Kidney (tissue), 14 donors: ENCODE measurements around the gene SIGMAR1. TPM values are rescaled to one million over a fixed set of nuclear protein-coding genes. Genes with fewer than 3 reads are reported as not detected.
A peak's percentile ranks its signal among the peaks of the same experiment; 100 is the strongest.

Source experiments
- DNase-seq, 5 donors: peaks; one replicate each; pipeline ENCODE4 v3.0.0-alpha.2; 2013 to 2020
- FAIRE-seq: peaks from 2 replicates; lab custom pipeline; 2012; peaks lifted over from hg19 to GRCh38; lab: Jason Lieb, UNC
- H3K27ac ChIP-seq, 2 donors: one replicate each; pipeline ENCODE4 v1.7.0; 2013; ENCODE audit warnings: low read depth in 2 of 2, low read length in 2 of 2, inconsistent platforms in 1 of 2
- H3K27me3 ChIP-seq: one replicate; pipeline ENCODE4 v1.7.1; 2013; ENCODE audit warnings: low read length, inconsistent platforms; ENCODE audit not compliant: control insufficient read depth, insufficient read depth
- H3K36me3 ChIP-seq, 3 donors: one replicate each; pipeline versions ENCODE4 v1.7.0 to v1.7.1; 2013; ENCODE audit warnings: low read length in 3 of 3, control low read depth in 1 of 3, inconsistent platforms in 1 of 3; ENCODE audit not compliant: insufficient read depth in 3 of 3, control insufficient read depth in 2 of 3
- H3K4me1 ChIP-seq, 3 donors: one replicate each; pipeline versions ENCODE4 v1.7.0 to v1.7.1; 2013; ENCODE audit warnings: low read length in 3 of 3, inconsistent platforms in 1 of 3, low read depth in 1 of 3; ENCODE audit not compliant: control insufficient read depth in 2 of 3, insufficient read depth in 2 of 3
- H3K4me3 ChIP-seq, 3 donors: one replicate each; pipeline versions ENCODE4 v1.7.0 to v1.8.1; 2013; ENCODE audit warnings: low read length in 3 of 3, control low read depth in 1 of 3, inconsistent platforms in 1 of 3
- H3K9ac ChIP-seq, 3 donors: one replicate each; pipeline versions ENCODE4 v1.7.0 to v1.7.1; 2013; ENCODE audit warnings: low read length in 3 of 3, control low read depth in 1 of 3, inconsistent platforms in 1 of 3
- H3K9me3 ChIP-seq, 3 donors: one replicate each; pipeline versions ENCODE4 v1.7.0 to v1.7.1; 2013; ENCODE audit warnings: low read length in 3 of 3, control low read depth in 1 of 3, inconsistent platforms in 1 of 3; ENCODE audit not compliant: control insufficient read depth in 2 of 3, insufficient read depth in 1 of 3
- intact Hi-C: fragments of 100-400 bp; cut with DNase I; formaldehyde crosslinking; loops from one replicate; pipeline ENCODE4 v1.11.1; 2022
- polyA plus RNA-seq: library from polyadenylated mRNA; stranded (reverse); fragments of 350-450 nt; fragmentation: Illumina TruSeq; extraction: RNeasy Lipid Tissue Mini Kit (QIAGEN cat#74804); gene quantifications from one replicate; pipeline ENCODE4 v1.2.3, GENCODE V29; 2014; ENCODE audit warnings: low read depth, low replicate concordance; ENCODE audit not compliant: insufficient read depth
- total RNA-seq: library from RNA; stranded (reverse); fragmentation: NEBNext Ultra II Directional; extraction: Animal tissue kit (Norgen Biotek cat#: 25700); gene quantifications from one replicate; pipeline ENCODE4 v1.2.1, GENCODE V29; 2021
- TF ChIP-seq, protein P1 (sequence below): IDR thresholded peaks from 3 replicates; pipeline ENCODE4 v1.5.1; 2012; ENCODE audit warnings: mild to moderate bottlenecking, moderate library complexity, borderline replicate concordance; ENCODE audit not compliant: insufficient read depth; ENCODE audit errors: extremely low read depth
- donor health status: control.
- donor health status: control.
- donor health status: control.
- donor health status: control.
- donor health status: control.
- donor health status: DM: yes; HTN: yes; CAD: no.
- donor health status: Normal renal cell carcinoma (clear cell type).

Gene SIGMAR1
- total and polyA plus RNA-seq, 2 donors from 2014 or later: 40.6 to 43.3 TPM

DNA sequence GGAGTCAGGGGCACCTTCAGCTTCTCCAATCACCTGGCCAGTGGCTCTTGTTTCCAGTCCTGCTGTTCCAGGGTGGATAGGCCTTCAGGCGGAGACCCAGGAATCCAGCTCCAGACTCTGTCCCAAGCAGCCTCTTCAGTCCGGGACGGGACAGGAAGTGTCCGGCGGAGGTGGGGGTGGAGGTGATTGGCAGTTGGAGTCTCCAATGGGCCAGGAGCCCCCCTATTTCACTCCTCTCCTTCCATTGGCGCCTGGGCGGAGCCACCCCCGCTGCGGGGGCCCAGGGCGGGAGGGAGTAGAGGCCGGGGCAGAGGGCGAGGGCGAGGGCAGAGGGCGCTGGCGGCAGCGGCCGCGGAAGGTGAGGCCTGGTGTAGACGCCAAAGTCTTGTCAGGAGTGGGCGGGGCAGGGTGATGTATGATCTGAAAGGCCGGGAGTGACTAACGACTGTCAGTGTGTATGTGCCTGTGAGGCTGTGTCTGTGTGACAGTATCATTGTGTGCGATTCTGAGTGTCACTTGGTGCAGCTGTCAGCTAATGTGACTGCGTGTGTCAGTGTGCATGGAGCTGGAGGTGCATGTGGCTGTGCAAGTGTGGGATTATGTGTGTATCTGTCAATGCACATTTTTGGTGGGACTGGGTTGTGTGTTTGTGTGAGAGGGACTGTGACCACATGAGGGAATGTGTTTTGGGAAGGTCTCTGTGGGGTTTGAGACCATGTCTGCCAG lies 14.5 kb upstream of the SIGMAR1 start, which contains the start of gene IL11RA:
Gene IL11RA (plus strand): TSS at position 310 of the 726 bp plus-strand sequence. CDS start 3,033 bp downstream, outside the sequence.
- Histone ChIP-seq H3K27ac (peak within 1 kb of the TSS; percentile 63 to 72), H3K27me3 (no peaks in the 10 kb centered on the region), H3K4me1 (peaks cover 19 to 44% (median 38%) of the 10 kb centered on the region in 3 donors), H3K4me3 (peak within 1 kb of the TSS; percentile 63 to 89 (median 77)), H3K36me3 (peaks cover 4 to 18% (median 5%) of the 10 kb centered on the region in 3 donors), H3K9ac (peak within 1 kb of the TSS in 2 of 3 donors; percentile 62 to 63), H3K9me3 (no peaks in the 10 kb centered on the region)
- DNase-seq (peak; percentile 79 to 95 (median 90)), FAIRE-seq (no peak)
- intact Hi-C loops: no loop called here
- TF ChIP-seq, protein P1, sequence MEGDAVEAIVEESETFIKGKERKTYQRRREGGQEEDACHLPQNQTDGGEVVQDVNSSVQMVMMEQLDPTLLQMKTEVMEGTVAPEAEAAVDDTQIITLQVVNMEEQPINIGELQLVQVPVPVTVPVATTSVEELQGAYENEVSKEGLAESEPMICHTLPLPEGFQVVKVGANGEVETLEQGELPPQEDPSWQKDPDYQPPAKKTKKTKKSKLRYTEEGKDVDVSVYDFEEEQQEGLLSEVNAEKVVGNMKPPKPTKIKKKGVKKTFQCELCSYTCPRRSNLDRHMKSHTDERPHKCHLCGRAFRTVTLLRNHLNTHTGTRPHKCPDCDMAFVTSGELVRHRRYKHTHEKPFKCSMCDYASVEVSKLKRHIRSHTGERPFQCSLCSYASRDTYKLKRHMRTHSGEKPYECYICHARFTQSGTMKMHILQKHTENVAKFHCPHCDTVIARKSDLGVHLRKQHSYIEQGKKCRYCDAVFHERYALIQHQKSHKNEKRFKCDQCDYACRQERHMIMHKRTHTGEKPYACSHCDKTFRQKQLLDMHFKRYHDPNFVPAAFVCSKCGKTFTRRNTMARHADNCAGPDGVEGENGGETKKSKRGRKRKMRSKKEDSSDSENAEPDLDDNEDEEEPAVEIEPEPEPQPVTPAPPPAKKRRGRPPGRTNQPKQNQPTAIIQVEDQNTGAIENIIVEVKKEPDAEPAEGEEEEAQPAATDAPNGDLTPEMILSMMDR: no peak

- intact Hi-C loops: no loop called here
- H3K27ac ChIP-seq: peak overlapping the region; percentile 63 to 72
- H3K9ac ChIP-seq: peak overlapping the region in 1 of 3 donors; percentile 63
- peaks cover 19 to 45% (median 38%) of the 10 kb centered on the region in 3 donors for H3K4me1 ChIP-seq
- DNase-seq (no peak), FAIRE-seq (no peak)
- peak overlapping the region; percentile 13 to 66 (median 63) for H3K4me3 ChIP-seq
- TF ChIP-seq, protein P1: no peak
- H3K27me3 ChIP-seq: no peaks in the 10 kb centered on the region
- peaks cover 4 to 18% (median 5%) of the 10 kb centered on the region in 3 donors for H3K36me3 ChIP-seq
- H3K9me3 ChIP-seq: no peaks in the 10 kb centered on the region
These were observed 13.7 kb upstream of the SIGMAR1 start for GRCh38 chr9:34651321-34651720.

DNA sequence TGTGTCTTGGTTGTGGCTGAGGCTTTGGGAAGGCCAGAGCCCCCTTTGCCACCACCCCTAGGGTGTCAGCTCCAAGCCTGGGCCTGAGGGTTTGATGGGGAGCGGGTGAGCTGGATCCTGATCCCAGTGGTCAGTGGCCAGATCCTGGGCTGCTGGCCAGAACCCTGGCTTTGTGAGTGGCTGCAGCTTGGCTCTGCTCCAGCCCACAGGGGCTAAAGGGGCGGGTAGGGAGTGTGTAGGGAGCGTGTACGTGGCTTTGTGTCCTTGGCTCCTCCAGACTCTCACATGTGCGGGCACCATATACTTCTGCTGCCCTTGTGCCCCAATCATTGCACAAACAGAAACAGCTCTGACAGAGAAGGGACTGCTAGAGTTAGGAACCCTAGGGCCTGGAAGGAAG lies 13.2 kb upstream of the SIGMAR1 start:
- Histone ChIP-seq H3K9ac (peak overlapping the region in 1 of 3 donors; percentile 63), H3K27ac (no peak overlapping the region), H3K36me3 (peaks cover 4 to 18% (median 5%) of the 10 kb centered on the region in 3 donors), H3K9me3 (no peaks in the 10 kb centered on the region), H3K27me3 (no peaks in the 10 kb centered on the region), H3K4me3 (no peak overlapping the region), H3K4me1 (peaks cover 23 to 49% (median 43%) of the 10 kb centered on the region in 3 donors)
- FAIRE-seq (no peak), DNase-seq (no peak)
- TF ChIP-seq, protein P1: no peak
- intact Hi-C loops: no loop called here
